Lung microvascular endothelial cell (primary cell): ENCODE results near the gene CNTN2. TPM values are rescaled to one million over a fixed set of nuclear protein-coding genes. Genes with fewer than 3 reads are reported as not detected.

Experiments used
- DNase-seq, 2 donors: peaks; one replicate each; pipeline versions ENCODE4 v3.0.0 to v3.0.0-alpha.2; 2010; ENCODE audit warnings: low read depth in 2 of 2
- total RNA-seq: library from RNA; depleted of rRNA; stranded (reverse); fragments of >200 nt; gene quantifications from 2 replicates; pipeline ENCODE4 v1.2.1, GENCODE V29; 2014

Gene CNTN2
- total RNA-seq, 1 donor from 2014 or later, result not detected

- no peak for DNase-seq
Measured at GRCh38 chr1:205018381-205018780, 24.6 kb upstream of the CNTN2 start.

GRCh38 chr1:205020466-205020865, 22.5 kb upstream of the CNTN2 start:
- DNase-seq, result no peak

GRCh38 chr1:205024679-205025078, 18.3 kb upstream of the CNTN2 start:
- DNase-seq, result no peak

GRCh38 chr1:205025239-205025638, 17.8 kb upstream of the CNTN2 start:
- DNase-seq, result no peak

GRCh38 chr1:205026181-205026580, 16.8 kb upstream of the CNTN2 start:
- DNase-seq, result no peak

- no peak for DNase-seq
Measured at GRCh38 chr1:205028390-205028789, 14.6 kb upstream of the CNTN2 start.

GRCh38 chr1:205028924-205029323, 14.1 kb upstream of the CNTN2 start:
- no peak for DNase-seq

- no peak for DNase-seq
Measured at GRCh38 chr1:205030241-205030640, 12.8 kb upstream of the CNTN2 start.

- no peak for DNase-seq
Measured at GRCh38 chr1:205030896-205031295, 12.1 kb upstream of the CNTN2 start.

GRCh38 chr1:205032508-205032907, 10.5 kb upstream of the CNTN2 start:
- DNase-seq, result no peak

- no peak for DNase-seq
Measured at GRCh38 chr1:205037539-205037938, 5.5 kb upstream of the CNTN2 start.

- no peak for DNase-seq
Measured at GRCh38 chr1:205038132-205038786, 4.8 kb upstream of the CNTN2 start.

- no peak for DNase-seq
Measured at GRCh38 chr1:205041001-205041715, 1.9 kb upstream of the CNTN2 start.

GRCh38 chr1:205041998-205042910, 758 bp upstream of the CNTN2 start:
- DNase-seq, result no peak

- no peak for DNase-seq
Measured at GRCh38 chr1:205043866-205044265, 854 bp downstream of the CNTN2 start.

GRCh38 chr1:205044741-205045140, 1.7 kb downstream of the CNTN2 start:
- DNase-seq, result no peak

GRCh38 chr1:205045146-205045545, 2.1 kb downstream of the CNTN2 start:
- no peak for DNase-seq

- no peak for DNase-seq
Measured at GRCh38 chr1:205046870-205047269, 3.9 kb downstream of the CNTN2 start.

GRCh38 chr1:205047764-205048231, 4.8 kb downstream of the CNTN2 start:
- no peak for DNase-seq

- no peak for DNase-seq
Measured at GRCh38 chr1:205048382-205048781, 5.4 kb downstream of the CNTN2 start.

- DNase-seq, result no peak
Measured at GRCh38 chr1:205049479-205049878, 6.5 kb downstream of the CNTN2 start.

- DNase-seq, result no peak
Measured at GRCh38 chr1:205052690-205053089, 9.7 kb downstream of the CNTN2 start.
